Measurements from ENCODE around the gene SLC37A4.

GRCh38 chr11:119047205-119047604, 16.5 kb upstream of the SLC37A4 start:
- TF ChIP-seq CTCF (IDR thresholded peaks at IDR 0.05; ENCODE audit: low read length), result no peak
- TF ChIP-seq EZH2 (optimal IDR thresholded peaks at IDR 0.05; ENCODE audit: low read depth, low read length), result no peak

Measured in MM.1S (cell line).